Panc1 (cell line): ENCODE measurements around the gene XPNPEP3. TPM values are rescaled to one million over a fixed set of nuclear protein-coding genes. Genes with fewer than 3 reads are reported as not detected.

Experiments
- ATAC-seq: fragments of 200-7000 bp; cut with Tn5 transposase; 2 replicates; pipeline ENCODE4 v1.9.1; 2020; ENCODE audit warnings: mild to moderate bottlenecking, moderate library complexity
- BruUV-seq: library from RNA; stranded (reverse); fragments of 400-500 nt; replicated peaks from 2 replicates; lab custom pipeline; 2021; lab: Mats Ljungman, UMichigan
- CTCF ChIA-PET: fragments of 300-600 bp; sonication (Branson Sonifier 250); formaldehyde crosslinking; loops from one replicate; lab custom pipeline; 2022; ENCODE audit warnings: antibody characterized with exemption; lab: Charles Lee
- POLR2A ChIA-PET: fragments of 300-600 bp; sonication (Branson Sonifier 250); formaldehyde crosslinking; loops from one replicate; lab custom pipeline; 2022; ENCODE audit warnings: antibody characterized with exemption; lab: Charles Lee
- DNase-seq: peaks from one replicate; pipeline ENCODE4 v3.0.0-alpha.2; 2010; ENCODE audit warnings: low read depth, low spot score
- H3K27ac ChIP-seq: 2 replicates; pipeline ENCODE4 v1.5.1; 2011; ENCODE audit warnings: mild to moderate bottlenecking, low read length, inconsistent platforms
- H3K27me3 ChIP-seq: fragments of 200-500 bp; sonication (Bioruptor generic); 2 replicates; pipeline ENCODE4 v1.6.0; 2014; ENCODE audit warnings: low read length, inconsistent platforms; ENCODE audit not compliant: control insufficient read depth, insufficient read depth
- H3K36me3 ChIP-seq: fragments of 200-500 bp; sonication (Bioruptor generic); 2 replicates; pipeline ENCODE4 v1.5.1; 2014; ENCODE audit warnings: inconsistent platforms, mild to moderate bottlenecking, low read length, moderate library complexity; ENCODE audit not compliant: control insufficient read depth, insufficient read depth
- H3K4me1 ChIP-seq: 2 replicates; pipeline ENCODE4 v1.5.1; 2011; ENCODE audit warnings: inconsistent platforms, mild to moderate bottlenecking, low read length, moderate library complexity; ENCODE audit not compliant: control insufficient read depth, insufficient read depth
- H3K4me3 ChIP-seq, 2 experiments: 2 replicates each; pipeline ENCODE4 v1.5.1; 2011 to 2012; ENCODE audit warnings: low read depth in 2 of 2, low read length in 2 of 2, mild to moderate bottlenecking in 2 of 2, inconsistent platforms in 1 of 2, moderate library complexity in 1 of 2
- H3K9me3 ChIP-seq: fragments of 200-500 bp; sonication (Bioruptor generic); 2 replicates; pipeline ENCODE4 v1.5.1; 2014; ENCODE audit warnings: low read depth, mild to moderate bottlenecking, inconsistent platforms, low read length, moderate library complexity; ENCODE audit not compliant: control insufficient read depth, insufficient read depth
- POLR2AphosphoS5 ChIP-seq: IDR thresholded peaks from 2 replicates; pipeline ENCODE4 v1.6.1; 2012; ENCODE audit warnings: mild to moderate bottlenecking, low read depth, low read length, moderate library complexity
- SIN3A ChIP-seq: IDR thresholded peaks from 2 replicates; pipeline ENCODE4 v1.6.1; 2012; ENCODE audit warnings: low read depth, mild to moderate bottlenecking, low read length, moderate library complexity, borderline replicate concordance; ENCODE audit not compliant: insufficient read depth
- TCF7L2 ChIP-seq: IDR thresholded peaks from 2 replicates; pipeline ENCODE4 v1.6.1; 2011; ENCODE audit warnings: mild to moderate bottlenecking, low read depth, low read length, inconsistent platforms
- in situ Hi-C: cut with HindIII; loops from 2 replicates; pipeline ENCODE4 v1.10.0; 2016; ENCODE audit warnings: low sequenced_read_pairs, low pct_unique_long_range_greater_than_20kb
- intact Hi-C: fragments of 100-400 bp; cut with micrococcal nuclease; formaldehyde crosslinking; loops from one replicate; pipeline ENCODE4 v1.10.0; 2022; ENCODE audit not compliant: unreplicated experiment
- total RNA-seq: library from RNA; stranded (reverse); gene quantifications from one replicate; pipeline ENCODE4 v1.2.1, GENCODE V29; 2021; ENCODE audit not compliant: unreplicated experiment
- TF ChIP-seq, protein P1 (sequence below), 2 experiments: IDR thresholded peaks; 2 replicates each; pipeline ENCODE4 v1.6.1; 2011 to 2012; ENCODE audit warnings: low read depth in 2 of 2, control low read depth in 1 of 2, low read length in 1 of 2, mild to moderate bottlenecking in 1 of 2, moderate library complexity in 1 of 2; ENCODE audit not compliant: insufficient read depth in 1 of 2
- TF ChIP-seq, protein P2 (sequence below): fragments of 450-650 bp; IDR thresholded peaks from 2 replicates; pipeline ENCODE4 v1.5.1; 2017; ENCODE audit warnings: mild to moderate bottlenecking

The XPNPEP3 gene
- total RNA-seq, 1 experiment from 2014 or later, result 21.0 TPM

DNA sequence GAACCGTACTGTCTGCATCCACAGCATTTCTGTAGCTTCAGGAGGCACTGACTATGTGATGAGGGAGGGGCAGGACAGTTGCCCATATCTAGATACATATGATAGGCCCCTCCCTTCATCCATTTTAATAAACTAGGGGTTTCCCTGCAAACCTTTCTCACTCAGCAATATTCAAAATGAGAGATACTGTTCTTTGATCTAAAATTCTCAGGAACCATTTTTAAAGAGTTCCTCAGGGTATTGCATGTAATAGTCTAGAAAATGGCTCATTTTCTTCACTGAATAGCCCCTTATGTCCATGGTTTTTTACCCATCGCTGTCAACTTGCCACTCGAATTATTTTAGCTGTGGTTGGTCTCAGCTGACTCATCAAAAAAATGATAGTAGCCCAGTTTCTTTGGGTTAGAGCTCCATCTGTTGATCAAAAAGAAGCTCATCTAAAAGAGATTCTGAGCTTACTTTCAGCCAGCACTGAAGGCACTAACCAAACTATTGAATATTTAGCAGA, 42.0 kb downstream of the XPNPEP3 start:
- Histone ChIP-seq H3K36me3 (no peaks in the 10 kb centered on the region), H3K27ac (no peak overlapping the region), H3K4me1 (peaks cover 4% of the 10 kb centered on the region; the same call in 1 of the 2 replicates), H3K4me3 (no peak overlapping the region), H3K27me3 (no peaks in the 10 kb centered on the region), H3K9me3 (no peaks in the 10 kb centered on the region)
- DNase-seq (no peak), ATAC-seq (peak; percentile 48; the same call in 1 of the 2 replicates)
- BruUV-seq, result no TSS peak
- intact Hi-C loops (no loop called here), in situ Hi-C loops (no loop called here)
- TF ChIP-seq POLR2AphosphoS5 (no peak), TCF7L2 (no peak), SIN3A (no peak)
- TF ChIP-seq, protein P1, sequence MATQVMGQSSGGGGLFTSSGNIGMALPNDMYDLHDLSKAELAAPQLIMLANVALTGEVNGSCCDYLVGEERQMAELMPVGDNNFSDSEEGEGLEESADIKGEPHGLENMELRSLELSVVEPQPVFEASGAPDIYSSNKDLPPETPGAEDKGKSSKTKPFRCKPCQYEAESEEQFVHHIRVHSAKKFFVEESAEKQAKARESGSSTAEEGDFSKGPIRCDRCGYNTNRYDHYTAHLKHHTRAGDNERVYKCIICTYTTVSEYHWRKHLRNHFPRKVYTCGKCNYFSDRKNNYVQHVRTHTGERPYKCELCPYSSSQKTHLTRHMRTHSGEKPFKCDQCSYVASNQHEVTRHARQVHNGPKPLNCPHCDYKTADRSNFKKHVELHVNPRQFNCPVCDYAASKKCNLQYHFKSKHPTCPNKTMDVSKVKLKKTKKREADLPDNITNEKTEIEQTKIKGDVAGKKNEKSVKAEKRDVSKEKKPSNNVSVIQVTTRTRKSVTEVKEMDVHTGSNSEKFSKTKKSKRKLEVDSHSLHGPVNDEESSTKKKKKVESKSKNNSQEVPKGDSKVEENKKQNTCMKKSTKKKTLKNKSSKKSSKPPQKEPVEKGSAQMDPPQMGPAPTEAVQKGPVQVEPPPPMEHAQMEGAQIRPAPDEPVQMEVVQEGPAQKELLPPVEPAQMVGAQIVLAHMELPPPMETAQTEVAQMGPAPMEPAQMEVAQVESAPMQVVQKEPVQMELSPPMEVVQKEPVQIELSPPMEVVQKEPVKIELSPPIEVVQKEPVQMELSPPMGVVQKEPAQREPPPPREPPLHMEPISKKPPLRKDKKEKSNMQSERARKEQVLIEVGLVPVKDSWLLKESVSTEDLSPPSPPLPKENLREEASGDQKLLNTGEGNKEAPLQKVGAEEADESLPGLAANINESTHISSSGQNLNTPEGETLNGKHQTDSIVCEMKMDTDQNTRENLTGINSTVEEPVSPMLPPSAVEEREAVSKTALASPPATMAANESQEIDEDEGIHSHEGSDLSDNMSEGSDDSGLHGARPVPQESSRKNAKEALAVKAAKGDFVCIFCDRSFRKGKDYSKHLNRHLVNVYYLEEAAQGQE (IDR thresholded peaks at IDR 0.05; ENCODE audit: insufficient read depth in 1 of 2, low read depth in 2 of 2, low read length in 1 of 2), result no peak
- TF ChIP-seq, protein P2, sequence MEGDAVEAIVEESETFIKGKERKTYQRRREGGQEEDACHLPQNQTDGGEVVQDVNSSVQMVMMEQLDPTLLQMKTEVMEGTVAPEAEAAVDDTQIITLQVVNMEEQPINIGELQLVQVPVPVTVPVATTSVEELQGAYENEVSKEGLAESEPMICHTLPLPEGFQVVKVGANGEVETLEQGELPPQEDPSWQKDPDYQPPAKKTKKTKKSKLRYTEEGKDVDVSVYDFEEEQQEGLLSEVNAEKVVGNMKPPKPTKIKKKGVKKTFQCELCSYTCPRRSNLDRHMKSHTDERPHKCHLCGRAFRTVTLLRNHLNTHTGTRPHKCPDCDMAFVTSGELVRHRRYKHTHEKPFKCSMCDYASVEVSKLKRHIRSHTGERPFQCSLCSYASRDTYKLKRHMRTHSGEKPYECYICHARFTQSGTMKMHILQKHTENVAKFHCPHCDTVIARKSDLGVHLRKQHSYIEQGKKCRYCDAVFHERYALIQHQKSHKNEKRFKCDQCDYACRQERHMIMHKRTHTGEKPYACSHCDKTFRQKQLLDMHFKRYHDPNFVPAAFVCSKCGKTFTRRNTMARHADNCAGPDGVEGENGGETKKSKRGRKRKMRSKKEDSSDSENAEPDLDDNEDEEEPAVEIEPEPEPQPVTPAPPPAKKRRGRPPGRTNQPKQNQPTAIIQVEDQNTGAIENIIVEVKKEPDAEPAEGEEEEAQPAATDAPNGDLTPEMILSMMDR, result peak; percentile 57
- POLR2A ChIA-PET, result interaction anchor here (0.7 kb wide), 1 partner anchor 41 kb away, joined by 3 read pairs; no protein-coding TSS in a partner anchor
- CTCF ChIA-PET, result interaction anchor here (1.4 kb wide), 1 partner anchor 216 kb away, joined by 4 read pairs; no protein-coding TSS in a partner anchor

DNA sequence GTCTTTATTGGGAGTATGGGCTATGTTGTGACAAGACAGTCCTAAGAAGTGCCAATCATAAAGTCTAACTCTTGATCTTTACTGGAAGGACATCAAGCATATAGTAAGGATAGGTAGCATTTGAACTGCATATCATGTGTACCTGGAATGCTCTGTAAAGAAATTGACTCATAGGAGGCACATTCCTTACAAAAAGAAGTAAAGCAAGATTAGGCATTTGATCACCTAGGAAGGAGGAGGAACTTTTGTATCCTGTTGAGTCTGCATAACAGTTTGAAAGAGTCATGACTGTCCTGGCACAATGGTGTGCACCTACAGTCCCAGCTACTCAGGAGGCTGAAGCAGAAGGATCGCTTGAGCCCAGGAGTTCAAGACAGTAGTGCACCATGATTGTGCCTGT, 47.2 kb downstream of the XPNPEP3 start:
- H3K36me3 ChIP-seq, result no peaks in the 10 kb centered on the region
- intact Hi-C loops (no loop called here), in situ Hi-C loops (no loop called here)
- no peaks in the 10 kb centered on the region for H3K4me1 ChIP-seq
- ChIA-PET CTCF (no interaction called here), POLR2A (no interaction called here)
- H3K4me3 ChIP-seq, result no peak overlapping the region
- BruUV-seq, result TSS peak; percentile 40
- DNase-seq, result no peak
- no peak overlapping the region for H3K27ac ChIP-seq
- no peaks in the 10 kb centered on the region for H3K27me3 ChIP-seq
- no peaks in the 10 kb centered on the region for H3K9me3 ChIP-seq
- no peak for ATAC-seq
- TF ChIP-seq, protein P1 (IDR thresholded peaks at IDR 0.05; ENCODE audit: insufficient read depth in 1 of 2, low read depth in 2 of 2, low read length in 1 of 2), result no peak
- TF ChIP-seq TCF7L2 (no peak), SIN3A (no peak), POLR2AphosphoS5 (no peak)
- TF ChIP-seq, protein P2, result no peak
